Measurements from ENCODE around the gene OLFM3.

The OLFM3 gene

DNA sequence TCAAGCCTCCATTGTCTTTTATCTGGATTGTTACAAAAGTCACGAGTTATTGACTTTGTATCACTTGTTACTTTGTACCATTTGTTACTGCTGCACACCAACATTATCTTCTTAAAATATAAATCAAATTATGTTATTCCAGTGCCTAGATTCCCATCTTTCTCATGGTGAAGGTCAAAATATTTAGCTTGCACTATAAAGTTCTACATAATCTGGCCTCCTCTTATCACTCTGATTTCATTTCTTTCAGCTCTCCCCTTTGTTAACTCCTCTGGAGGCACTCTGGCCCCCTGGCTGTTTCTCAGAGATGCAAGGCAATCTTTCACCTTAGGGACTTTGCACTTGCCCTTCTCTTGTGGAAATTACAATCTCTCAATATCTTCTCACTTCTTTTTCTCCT, 143.8 kb downstream of the OLFM3 start:
- in situ Hi-C loops (cut with MboI; ENCODE audit: low sequenced_read_pairs) = no loop called here

DNA sequence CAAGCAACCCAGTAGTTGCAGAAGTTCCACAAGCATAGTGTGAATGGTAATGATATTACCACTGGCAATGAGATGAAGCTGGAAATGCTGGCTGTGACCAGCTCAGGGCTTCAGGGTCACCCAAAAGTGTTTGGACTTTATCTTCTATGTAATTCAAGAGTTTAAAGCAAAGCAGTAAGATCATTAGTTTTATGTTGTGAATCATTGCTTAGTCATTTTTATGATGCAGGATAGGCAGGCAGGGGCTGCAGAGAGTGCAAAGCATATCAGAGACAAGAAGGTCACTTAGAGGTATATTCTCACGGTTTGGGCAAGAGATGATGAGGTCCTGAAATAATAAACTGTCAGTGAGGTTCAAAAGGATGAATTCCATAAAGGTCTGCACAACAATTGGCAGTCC, 147.4 kb downstream of the OLFM3 start:
- in situ Hi-C loops (cut with MboI; ENCODE audit: low sequenced_read_pairs) = no loop called here

DNA sequence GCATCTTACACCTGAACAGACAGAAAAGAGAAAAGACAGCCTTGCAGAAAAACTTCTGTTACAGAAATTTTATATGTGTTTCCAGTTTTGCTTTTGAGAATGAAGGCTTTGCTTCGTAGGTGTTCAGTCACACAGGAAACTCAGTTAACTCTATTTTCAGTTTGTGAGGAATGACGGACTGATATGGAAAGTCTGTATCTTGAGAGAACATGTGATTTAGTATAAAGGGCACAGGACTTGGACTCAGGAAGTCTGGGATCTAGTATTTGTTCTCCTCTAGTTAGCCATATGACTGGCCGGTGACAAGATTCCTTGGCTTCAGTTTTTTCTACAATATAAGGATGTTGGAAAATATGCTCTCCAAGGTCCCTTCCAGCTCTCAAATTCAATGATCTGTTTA, 149.1 kb downstream of the OLFM3 start:
- in situ Hi-C loops (cut with MboI; ENCODE audit: low sequenced_read_pairs) = no loop called here

DNA sequence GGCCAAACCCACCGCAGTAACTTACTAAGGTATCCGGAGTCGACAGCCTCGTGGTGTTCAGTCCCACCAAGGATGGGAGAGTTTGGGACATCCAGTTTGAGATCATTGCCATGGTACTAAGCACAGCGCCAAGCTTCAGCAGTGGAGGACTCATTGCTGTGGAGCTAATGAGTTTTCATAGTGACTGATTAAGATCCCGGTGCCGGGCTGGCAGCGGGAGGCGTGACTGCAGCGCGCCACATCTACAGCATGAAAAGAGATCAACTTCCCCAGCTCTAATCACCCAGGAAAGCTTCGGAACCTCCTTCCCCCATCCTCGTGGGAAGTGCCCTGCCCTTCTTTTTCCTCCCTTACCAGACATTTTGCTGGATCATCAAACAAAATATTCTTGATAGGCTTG, 149.9 kb downstream of the OLFM3 start:
- in situ Hi-C loops (cut with MboI; ENCODE audit: low sequenced_read_pairs) = no loop called here

DNA sequence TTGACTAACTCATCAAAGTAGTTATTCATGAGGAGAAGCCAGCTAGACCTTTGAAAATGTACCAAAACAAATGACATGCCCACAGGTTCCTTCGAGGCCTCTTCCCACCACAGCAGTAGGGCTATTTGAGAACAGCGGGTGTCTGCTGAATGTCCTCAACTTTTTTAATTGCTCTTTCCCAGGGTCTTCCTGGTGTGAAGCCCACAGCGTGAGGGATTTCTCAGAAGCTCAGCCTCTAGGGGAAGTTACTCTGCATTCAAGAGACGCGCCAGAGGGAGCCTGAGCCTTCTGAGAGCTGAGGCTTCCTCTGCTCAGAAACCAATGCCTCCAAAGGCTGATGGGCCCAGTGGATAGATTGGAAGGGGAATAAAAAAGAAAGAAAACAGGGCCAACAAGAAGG, 153.6 kb downstream of the OLFM3 start:
- in situ Hi-C loops (cut with MboI; ENCODE audit: low sequenced_read_pairs) = no loop called here

DNA sequence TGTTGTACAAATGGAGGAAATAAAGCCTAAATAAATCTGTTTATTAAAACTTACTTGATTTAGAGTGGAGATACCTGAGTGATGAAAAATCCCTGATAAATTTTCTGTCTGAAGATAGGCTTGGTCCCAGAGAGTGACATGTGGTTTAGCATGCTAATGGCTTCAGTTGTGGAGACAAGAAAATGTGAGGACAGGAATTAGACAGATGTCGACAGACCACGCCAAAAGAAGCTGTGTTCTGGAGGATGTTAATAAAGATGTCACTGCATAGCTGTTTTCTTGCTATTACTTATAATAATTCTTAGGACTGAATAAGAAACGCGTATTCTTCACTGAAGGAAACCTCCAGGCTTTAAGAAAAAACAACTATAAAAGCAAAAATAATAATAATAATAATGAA, 154.9 kb downstream of the OLFM3 start:
- in situ Hi-C loops (cut with MboI; ENCODE audit: low sequenced_read_pairs) = no loop called here

DNA sequence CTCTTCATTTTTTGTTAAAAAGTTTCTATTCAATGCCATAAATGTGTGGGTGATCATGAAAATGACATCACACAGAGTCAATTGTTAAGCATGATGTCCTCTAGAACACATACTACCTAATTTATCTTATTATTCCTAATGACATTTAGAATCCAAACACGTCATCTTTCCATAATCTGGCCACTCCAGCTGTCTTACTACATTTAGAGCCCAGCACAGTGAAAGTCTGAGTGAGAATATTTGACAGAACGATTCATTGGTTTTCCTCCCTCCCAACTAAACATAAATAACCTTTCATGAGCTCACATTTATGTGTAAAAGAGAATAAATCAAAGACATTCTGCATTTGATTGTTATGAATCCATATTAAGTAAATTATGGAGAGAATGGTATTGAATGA, 160.7 kb downstream of the OLFM3 start:
- in situ Hi-C loops (cut with MboI; ENCODE audit: low sequenced_read_pairs) = no loop called here

DNA sequence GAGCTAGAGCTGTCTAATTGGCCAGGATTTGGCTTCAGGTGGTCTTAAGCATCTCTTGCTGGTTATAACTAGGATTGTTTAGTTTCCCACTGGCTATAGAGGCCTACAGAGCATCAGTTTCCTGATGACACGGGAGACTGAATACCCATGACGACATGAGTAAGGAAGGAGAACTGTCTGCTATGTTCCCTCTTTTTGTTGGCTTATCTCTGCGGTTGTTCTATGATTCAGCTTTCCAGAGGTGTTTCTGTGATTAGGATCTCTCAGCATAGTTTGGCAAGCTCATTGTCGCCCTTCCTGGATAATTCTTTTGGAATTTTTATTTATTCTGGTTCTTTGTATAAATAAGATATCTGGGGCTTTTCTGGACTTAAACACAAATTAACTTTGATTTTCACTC, 163.4 kb downstream of the OLFM3 start:
- in situ Hi-C loops (cut with MboI; ENCODE audit: low sequenced_read_pairs) = no loop called here

DNA sequence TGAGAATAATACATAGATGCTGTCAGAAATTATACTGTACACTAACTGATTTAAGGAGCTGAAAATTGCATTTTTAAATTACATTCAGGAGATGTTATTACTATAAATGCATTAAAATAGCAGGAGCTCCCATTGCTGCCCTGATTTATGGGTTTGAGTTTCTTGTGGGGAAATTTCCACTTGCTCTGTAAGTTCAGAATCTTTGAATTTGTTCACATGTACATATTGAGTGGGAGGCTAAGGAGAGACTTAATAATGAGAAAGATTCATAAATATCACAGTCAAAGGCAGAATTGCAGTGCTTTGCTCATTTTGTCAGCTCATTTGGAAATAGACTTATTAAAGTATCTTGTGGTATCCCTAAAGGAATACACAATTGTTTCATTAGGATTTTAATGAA, 170.3 kb downstream of the OLFM3 start:
- in situ Hi-C loops (cut with MboI; ENCODE audit: low sequenced_read_pairs) = no loop called here

DNA sequence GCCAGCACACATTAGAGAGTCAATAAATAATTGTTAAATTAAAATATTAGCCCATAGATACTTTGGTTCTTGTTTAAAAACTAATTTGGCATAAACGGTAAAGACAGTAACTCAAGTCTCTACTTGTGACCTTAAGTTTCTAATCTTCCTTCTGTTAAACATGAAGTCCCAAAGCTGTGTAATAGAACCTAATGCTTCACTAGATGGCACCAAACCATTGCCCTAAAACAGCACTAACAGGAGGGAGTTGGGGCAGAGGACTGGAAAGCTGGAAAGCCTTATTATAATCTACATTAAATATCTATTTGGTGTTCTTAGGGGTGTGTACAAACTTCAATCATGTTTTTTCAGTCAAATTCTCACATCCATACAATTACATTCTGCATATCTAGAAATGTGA, 176.7 kb downstream of the OLFM3 start:
- in situ Hi-C loops (cut with MboI; ENCODE audit: low sequenced_read_pairs) = no loop called here

DNA sequence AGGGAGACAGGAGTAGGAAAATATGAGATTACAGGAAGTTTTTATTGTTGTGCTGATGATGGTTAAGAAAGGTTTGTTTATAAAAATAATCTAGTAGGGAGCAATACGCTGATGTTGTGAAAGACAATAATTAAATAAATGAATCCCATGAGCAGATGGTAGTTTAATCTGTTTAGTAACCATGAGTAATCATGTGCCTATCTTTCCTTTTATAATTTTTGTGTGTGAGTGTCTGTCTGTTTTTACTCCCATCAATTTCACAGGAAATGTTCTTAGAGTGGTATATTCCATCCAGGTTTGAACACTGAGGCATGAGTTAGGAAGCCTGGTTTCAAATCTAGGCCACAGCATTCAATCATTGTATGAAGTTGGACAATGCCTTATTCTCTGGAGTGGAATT, 180.5 kb downstream of the OLFM3 start:
- in situ Hi-C loops (cut with MboI; ENCODE audit: low sequenced_read_pairs) = no loop called here

DNA sequence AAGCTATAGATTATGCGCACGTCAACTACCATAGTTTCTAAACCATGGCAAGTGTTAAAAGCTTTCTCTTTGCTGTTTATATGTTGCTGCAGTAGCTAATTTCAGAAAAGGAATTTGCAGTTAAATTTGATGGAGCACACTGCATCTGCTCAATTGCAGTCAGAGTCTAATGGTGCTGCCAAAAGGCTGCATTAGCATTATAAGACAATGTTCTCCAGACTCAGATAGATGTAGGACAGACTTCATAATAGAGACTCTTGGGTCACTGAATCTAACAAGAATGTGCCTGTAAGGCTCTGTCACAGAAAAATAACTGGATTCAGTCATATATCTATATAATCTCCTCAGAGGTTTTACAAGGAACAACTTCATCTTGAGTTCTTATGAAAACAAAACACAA, 198.3 kb downstream of the OLFM3 start:
- in situ Hi-C loops (cut with MboI; ENCODE audit: low sequenced_read_pairs) = no loop called here

DNA sequence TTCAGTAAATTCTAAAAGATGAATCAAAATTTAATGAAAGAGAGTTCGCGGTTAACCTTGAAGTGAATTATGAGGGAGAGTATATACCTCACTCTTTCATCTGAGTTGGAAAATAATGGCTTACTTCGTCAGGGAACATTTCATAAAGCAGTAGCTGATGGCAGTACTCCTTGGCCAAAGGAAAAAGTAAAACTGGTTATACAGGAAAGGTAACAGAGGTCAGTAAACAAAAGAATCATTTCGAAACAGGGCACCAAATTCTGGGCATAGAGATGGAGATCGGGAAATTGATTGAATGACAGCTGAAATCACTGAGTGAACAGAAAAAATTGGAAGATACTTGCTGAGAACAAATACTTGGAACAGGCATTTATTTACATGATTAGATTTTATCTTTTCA, 199.0 kb downstream of the OLFM3 start:
- in situ Hi-C loops (cut with MboI; ENCODE audit: low sequenced_read_pairs) = no loop called here

DNA sequence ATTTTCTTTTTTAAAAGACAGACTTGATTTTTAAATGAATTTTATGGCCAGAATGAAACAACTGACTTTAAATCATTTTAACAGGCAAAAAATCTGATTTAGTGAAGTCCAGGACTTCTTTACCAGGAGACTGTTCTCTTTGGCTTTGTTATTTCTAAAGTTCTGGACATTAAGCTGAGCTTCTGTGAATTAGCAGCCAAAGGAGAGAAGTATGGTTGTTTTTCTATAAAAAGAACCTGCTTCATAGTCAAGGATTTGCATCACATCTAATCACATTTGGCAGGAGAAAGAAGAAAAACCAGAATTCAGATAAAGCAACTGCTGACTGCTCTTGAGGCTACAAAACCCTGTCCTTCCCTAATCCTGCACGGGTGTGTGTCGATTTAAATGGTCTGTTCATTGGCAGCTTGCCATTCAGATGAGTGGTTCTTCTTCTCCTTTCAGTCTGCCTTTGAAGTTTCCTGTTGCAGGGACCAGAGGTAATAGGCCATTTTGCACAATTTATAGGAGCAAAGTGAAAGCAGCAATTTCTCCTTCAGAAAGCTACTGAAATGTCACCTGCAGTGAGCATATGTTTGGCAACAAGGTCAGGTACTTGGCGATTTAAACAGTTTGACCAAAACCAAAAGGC, 215.4 kb downstream of the OLFM3 start:
- in situ Hi-C loops (cut with MboI; ENCODE audit: low sequenced_read_pairs) = no loop called here

DNA sequence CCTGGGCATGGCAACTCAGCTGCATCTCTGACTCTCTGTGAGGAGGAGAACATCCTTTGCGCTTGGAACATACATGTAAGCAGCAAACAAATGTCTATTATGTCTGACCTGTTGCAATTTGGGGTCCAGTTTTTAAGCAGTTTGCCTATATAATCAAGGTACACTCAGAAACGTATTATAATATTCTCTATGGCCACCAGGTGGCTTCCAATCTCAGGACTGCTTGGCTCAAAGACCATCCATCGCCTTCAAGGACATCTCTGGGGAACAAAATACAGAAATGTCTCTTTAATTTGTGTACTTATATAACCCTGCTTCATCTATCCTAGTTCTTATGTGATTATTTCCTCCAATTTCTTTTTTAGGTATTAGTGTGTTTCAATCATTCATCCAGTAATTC, 227.2 kb downstream of the OLFM3 start:
- in situ Hi-C loops (cut with MboI; ENCODE audit: low sequenced_read_pairs) = no loop called here

DNA sequence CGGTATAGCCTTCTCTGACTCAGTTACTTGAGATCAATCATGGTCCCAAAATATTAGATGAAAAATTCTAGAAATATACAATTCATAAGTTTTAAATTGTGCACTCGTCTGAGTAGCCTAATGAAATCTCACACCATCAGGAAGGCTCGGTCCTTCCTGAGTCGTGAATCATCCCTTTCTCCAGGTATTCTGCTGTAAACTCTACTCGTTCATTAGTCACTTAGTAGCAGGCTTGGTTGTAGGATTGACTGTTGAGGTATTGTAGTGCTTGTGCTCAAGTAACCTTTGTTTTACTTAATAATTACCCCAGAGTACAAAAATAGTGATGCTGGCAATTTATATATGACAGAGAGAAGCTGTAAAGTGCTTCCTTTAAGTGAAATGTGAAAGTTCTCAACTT, 238.7 kb downstream of the OLFM3 start:
- in situ Hi-C loops (cut with MboI; ENCODE audit: low sequenced_read_pairs) = no loop called here

DNA sequence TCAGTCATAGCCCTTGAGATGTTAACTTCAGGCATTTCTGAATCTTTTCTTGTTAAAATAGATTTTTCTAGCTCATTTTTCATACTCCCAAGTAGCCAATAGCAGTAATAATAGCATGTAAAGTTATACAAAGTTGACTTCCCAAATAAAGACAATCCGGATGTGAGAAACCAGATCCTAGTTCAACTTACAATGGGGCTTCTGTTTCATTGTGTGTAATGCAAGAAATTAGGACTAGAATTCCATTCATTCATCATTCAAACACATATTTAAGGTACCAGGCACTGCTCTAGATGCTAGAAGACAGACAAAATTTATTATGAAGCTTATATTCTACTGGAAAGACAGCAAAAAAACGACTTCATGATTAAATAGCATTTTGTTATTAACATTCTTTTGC, 240.3 kb downstream of the OLFM3 start:
- in situ Hi-C loops (cut with MboI; ENCODE audit: low sequenced_read_pairs) = no loop called here
